COLO668 (cell line): ENCODE data around the gene SYNE4.
"Not testable (repeated sequence)": the region's sequence is repeated elsewhere in the genome, so short reads cannot be mapped to it uniquely, and the experiment has no call there.

ENCODE experiments used
- DNase-seq: peaks from one replicate; lab custom pipeline; 2025; ENCODE audit not compliant: unreplicated experiment; lab: John Stamatoyannopoulos, UW

The SYNE4 gene

GRCh38 chr19:35957411-35957810, 51.2 kb downstream of the SYNE4 start:
- DNase-seq, result not testable (repeated sequence)

GRCh38 chr19:35955881-35956634, 52.6 kb downstream of the SYNE4 start:
- DNase-seq, result no peak
